Neuron (in vitro differentiated cells): ENCODE measurements around the gene PTPRN2.

ENCODE experiments used
- H2AFZ ChIP-seq: one replicate; pipeline ENCODE4 v1.6.1; 2013; ENCODE audit warnings: low read depth, mild to moderate bottlenecking, inconsistent platforms, low read length, moderate library complexity
- H3K27me3 ChIP-seq: one replicate; pipeline ENCODE4 v1.6.1; 2013; ENCODE audit warnings: low read length; ENCODE audit not compliant: insufficient read depth
- H3K36me3 ChIP-seq: one replicate; pipeline ENCODE4 v1.6.1; 2013; ENCODE audit warnings: low read length; ENCODE audit not compliant: insufficient read depth
- H3K4me1 ChIP-seq: one replicate; pipeline ENCODE4 v1.6.1; 2013; ENCODE audit warnings: low read length; ENCODE audit not compliant: insufficient read depth
- H3K4me3 ChIP-seq: 2 replicates; pipeline ENCODE4 v1.5.1; 2013; ENCODE audit warnings: mild to moderate bottlenecking, low read length, moderate library complexity
- H3K9me3 ChIP-seq: one replicate; pipeline ENCODE4 v1.6.1; 2013; ENCODE audit warnings: low read length

PTPRN2 gene

DNA sequence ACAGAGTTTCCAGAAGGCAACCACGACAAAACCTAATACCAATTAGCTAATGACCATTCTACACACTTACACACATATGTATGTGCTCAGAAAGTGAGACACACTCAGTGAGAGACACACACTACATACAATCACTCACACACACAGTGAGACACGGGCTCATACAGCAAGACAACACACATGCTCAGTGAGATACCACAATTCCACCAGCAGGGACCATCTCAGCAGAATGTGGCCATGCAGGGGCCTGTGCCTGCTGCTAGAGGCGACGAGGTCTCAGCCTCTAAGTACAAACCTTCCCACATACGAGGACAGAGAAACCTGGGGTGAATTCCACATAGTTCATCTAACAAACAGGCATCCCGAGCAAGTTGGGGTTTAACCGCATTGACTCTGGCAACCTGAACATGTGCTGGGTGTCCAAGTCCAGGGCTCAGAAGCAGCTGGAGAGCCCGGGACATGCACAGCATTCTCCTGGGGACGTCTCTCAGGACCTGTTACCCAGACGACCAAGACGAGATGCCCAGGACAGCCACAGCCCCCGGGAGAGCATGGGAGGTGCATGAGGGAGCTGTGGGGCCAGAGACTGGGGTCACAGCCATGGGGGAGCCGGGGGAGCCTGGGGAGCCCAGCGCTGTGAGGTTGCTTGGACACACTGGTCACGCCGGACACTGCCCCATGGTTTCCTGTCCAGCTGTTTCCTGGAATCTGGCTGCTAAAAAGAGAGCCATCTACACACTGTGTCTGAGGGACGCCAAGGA, 523.6 kb downstream of the PTPRN2 start:
- H2AFZ ChIP-seq, result no peak overlapping the region
- H3K27me3 ChIP-seq, result peaks cover 4% of the 10 kb centered on the region
- H3K4me1 ChIP-seq, result no peaks in the 10 kb centered on the region
- H3K9me3 ChIP-seq, result peaks cover 4% of the 10 kb centered on the region
- H3K36me3 ChIP-seq, result no peaks in the 10 kb centered on the region
- H3K4me3 ChIP-seq, result no peak overlapping the region

GRCh38 chr7:158062661-158063060, 525.0 kb downstream of the PTPRN2 start:
- no peaks in the 10 kb centered on the region for H3K36me3 ChIP-seq
- H3K9me3 ChIP-seq, result peaks cover 4% of the 10 kb centered on the region
- no peak overlapping the region for H2AFZ ChIP-seq
- peaks cover 4% of the 10 kb centered on the region for H3K27me3 ChIP-seq
- no peaks in the 10 kb centered on the region for H3K4me1 ChIP-seq
- no peak overlapping the region for H3K4me3 ChIP-seq

- Histone ChIP-seq H2AFZ (no peak overlapping the region), H3K4me3 (no peak overlapping the region), H3K27me3 (peaks cover 4% of the 10 kb centered on the region), H3K9me3 (peaks cover 4% of the 10 kb centered on the region), H3K36me3 (no peaks in the 10 kb centered on the region), H3K4me1 (no peaks in the 10 kb centered on the region)
These were observed 525.6 kb downstream of the PTPRN2 start for GRCh38 chr7:158061884-158062656.

DNA sequence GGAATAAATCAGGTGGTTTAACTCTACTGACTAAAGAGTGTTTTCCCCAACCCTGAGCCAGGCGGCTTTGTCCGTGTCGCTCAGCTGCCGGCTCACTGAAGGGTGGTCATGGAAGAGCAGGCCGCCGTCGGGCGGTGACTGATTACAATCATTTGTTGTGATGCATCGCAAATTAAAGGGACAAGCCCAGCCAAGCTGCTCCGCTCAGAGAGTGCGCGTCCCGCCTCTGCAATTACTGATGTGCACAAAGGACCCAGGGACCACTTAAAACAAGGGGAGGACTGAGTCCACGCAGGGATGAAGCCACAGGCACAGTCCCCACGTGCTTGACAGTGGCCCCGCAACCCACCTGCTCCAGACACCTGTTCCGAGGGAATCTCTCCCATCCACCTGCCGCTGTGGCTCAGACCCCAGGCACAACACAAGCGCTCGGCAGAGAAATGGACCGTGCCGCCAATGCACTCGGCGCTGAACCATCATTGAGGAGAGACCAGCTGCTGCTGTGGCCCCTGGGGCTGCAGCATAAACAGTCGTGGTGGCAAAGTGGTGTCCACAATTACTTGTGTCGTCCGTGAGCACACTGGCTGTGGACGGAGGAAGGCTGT, 526.5 kb downstream of the PTPRN2 start:
- H3K4me1 ChIP-seq, result no peaks in the 10 kb centered on the region
- no peaks in the 10 kb centered on the region for H3K36me3 ChIP-seq
- no peak overlapping the region for H3K4me3 ChIP-seq
- H2AFZ ChIP-seq, result no peak overlapping the region
- H3K9me3 ChIP-seq, result peaks cover 4% of the 10 kb centered on the region
- H3K27me3 ChIP-seq, result peaks cover 1% of the 10 kb centered on the region

GRCh38 chr7:158060216-158060615, 527.4 kb downstream of the PTPRN2 start:
- no peaks in the 10 kb centered on the region for H3K4me1 ChIP-seq
- H2AFZ ChIP-seq, result no peak overlapping the region
- no peaks in the 10 kb centered on the region for H3K36me3 ChIP-seq
- H3K9me3 ChIP-seq, result peaks cover 4% of the 10 kb centered on the region
- H3K27me3 ChIP-seq, result no peaks in the 10 kb centered on the region
- no peak overlapping the region for H3K4me3 ChIP-seq

GRCh38 chr7:158057446-158057845, 530.2 kb downstream of the PTPRN2 start:
- no peaks in the 10 kb centered on the region for H3K4me1 ChIP-seq
- no peaks in the 10 kb centered on the region for H3K27me3 ChIP-seq
- no peak overlapping the region for H3K4me3 ChIP-seq
- no peak overlapping the region for H2AFZ ChIP-seq
- H3K9me3 ChIP-seq, result peaks cover 4% of the 10 kb centered on the region
- no peaks in the 10 kb centered on the region for H3K36me3 ChIP-seq

- H3K9me3 ChIP-seq, result no peaks in the 10 kb centered on the region
These were observed 530.9 kb downstream of the PTPRN2 start for GRCh38 chr7:158056761-158057160.

DNA sequence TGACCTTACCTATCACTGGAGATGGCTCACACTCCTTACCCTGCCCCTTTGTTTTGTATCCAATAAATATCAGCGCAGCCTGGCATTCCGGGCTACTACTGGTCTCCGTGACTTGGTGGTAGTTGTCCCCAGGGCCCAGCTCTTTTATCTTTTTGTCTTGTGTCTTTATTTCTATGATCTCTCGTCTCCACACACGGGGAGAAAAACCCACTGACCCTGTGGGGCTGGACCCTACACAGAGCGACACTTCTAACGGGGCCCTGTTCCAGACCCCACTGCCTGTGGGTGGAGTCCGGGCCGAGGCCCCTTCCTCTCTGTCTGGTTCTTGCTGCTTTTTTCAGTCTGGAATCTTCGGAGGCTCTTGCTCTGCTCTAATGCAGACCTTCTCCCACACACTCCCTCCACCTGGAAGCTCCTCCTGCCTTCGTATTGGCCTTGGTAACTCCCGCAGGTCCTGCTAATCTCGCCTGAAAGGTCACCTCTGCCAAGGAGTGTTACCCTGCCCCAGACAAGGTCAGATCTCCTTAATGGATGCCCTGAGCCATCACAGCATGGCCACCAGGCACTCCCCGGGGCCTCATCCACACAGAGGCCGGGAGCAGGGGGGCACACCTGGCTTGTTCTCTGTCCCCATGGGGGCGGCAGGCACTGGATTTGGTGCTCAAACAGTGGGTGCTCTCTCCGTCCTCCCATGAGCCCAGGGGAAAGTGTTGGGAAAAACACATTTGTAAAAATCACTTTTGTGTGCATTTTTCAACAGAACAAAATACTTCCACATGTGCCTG, 531.7 kb downstream of the PTPRN2 start:
- Histone ChIP-seq H3K9me3 (no peaks in the 10 kb centered on the region), H2AFZ (no peak overlapping the region), H3K4me1 (no peaks in the 10 kb centered on the region), H3K36me3 (no peaks in the 10 kb centered on the region), H3K4me3 (no peak overlapping the region), H3K27me3 (no peaks in the 10 kb centered on the region)

More at GRCh38 chr7:158056761-158057160, 530.9 kb downstream of the PTPRN2 start:
- Histone ChIP-seq H3K36me3 (no peaks in the 10 kb centered on the region), H2AFZ (no peak overlapping the region), H3K4me3 (no peak overlapping the region), H3K27me3 (no peaks in the 10 kb centered on the region), H3K4me1 (no peaks in the 10 kb centered on the region)

DNA sequence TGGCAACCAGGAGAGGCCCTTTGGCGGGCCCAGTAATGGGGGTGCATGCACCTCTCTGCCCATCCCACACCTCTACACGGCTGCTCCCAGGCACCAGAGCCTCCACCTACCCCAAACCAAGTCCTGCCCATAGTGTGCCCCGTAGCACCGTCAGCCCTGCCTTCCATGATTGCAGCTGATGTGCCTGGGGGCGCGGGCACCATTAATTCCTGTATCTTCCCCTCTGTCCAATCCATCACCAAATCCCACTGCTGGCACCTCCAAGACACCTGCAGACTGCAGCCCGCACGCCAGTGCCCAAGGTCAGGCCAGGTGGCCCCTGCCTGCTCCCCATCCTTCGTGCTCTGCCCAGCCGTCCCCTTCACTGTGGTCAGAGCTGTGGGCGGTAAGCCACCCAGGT, 533.0 kb downstream of the PTPRN2 start:
- Histone ChIP-seq H2AFZ (no peak overlapping the region), H3K9me3 (no peaks in the 10 kb centered on the region), H3K4me3 (no peak overlapping the region), H3K4me1 (no peaks in the 10 kb centered on the region), H3K27me3 (no peaks in the 10 kb centered on the region), H3K36me3 (no peaks in the 10 kb centered on the region)

GRCh38 chr7:158054081-158054480, 533.5 kb downstream of the PTPRN2 start:
- no peaks in the 10 kb centered on the region for H3K9me3 ChIP-seq
- H3K4me1 ChIP-seq, result no peaks in the 10 kb centered on the region
- no peak overlapping the region for H3K4me3 ChIP-seq

GRCh38 chr7:158053183-158053915, 534.3 kb downstream of the PTPRN2 start:
- Histone ChIP-seq H2AFZ (no peak overlapping the region), H3K36me3 (no peaks in the 10 kb centered on the region), H3K4me3 (no peak overlapping the region), H3K9me3 (no peaks in the 10 kb centered on the region), H3K4me1 (no peaks in the 10 kb centered on the region), H3K27me3 (no peaks in the 10 kb centered on the region)

More at GRCh38 chr7:158054081-158054480, 533.5 kb downstream of the PTPRN2 start:
- Histone ChIP-seq H2AFZ (no peak overlapping the region), H3K27me3 (no peaks in the 10 kb centered on the region), H3K36me3 (no peaks in the 10 kb centered on the region)

- Histone ChIP-seq H3K9me3 (no peaks in the 10 kb centered on the region), H3K4me1 (no peaks in the 10 kb centered on the region), H3K36me3 (no peaks in the 10 kb centered on the region), H2AFZ (no peak overlapping the region), H3K4me3 (no peak overlapping the region), H3K27me3 (no peaks in the 10 kb centered on the region)
These were observed 535.1 kb downstream of the PTPRN2 start for GRCh38 chr7:158052381-158053060.
